ENCODE results near the gene JOSD1. TPM values are rescaled to one million over a fixed set of nuclear protein-coding genes. Genes with fewer than 3 reads are reported as not detected.

The JOSD1 gene
- total RNA-seq, 1 donor from 2014 or later = 18.7 TPM

DNA sequence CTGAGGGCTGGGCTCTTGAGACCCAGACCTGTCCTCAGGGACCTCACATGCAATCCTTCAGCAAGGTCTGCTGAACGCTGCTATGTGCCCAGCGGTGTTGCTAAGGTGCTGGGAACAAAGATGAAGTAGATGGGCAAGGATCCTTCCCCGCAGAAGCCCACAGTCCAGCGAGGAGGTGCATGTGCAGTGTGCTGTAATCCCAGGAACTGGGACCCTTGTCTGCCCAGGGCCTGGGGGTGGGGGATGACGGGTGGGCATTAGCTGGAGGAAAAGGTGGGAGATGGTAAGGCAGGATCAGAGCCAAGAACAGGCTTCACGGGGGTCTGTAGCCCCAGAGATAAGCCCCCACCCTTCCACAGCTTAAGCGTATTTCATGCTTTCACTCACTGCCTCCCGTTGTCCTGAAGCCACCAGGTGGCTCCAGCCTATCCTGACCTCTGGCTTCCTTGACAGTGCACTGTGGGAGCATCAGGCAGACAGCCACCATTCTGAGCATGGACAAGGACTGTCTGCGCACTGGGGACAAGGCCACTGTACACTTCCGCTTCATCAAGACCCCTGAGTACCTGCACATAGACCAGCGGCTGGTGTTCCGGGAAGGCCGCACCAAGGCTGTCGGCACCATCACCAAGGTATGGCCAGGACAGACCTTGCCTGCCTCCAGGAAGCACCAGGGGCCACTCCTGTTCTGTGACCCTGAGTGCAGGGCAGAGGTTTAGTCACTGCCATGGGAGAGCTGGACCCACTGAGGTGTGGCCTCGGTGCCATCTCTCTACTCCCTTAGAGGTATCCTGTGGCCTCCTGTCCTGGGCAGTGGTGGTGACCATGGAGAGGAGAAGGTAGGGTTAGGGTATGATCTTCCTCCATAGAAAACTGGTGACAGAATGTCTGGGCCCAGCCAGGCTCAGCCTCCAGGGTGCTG, 27.0 kb upstream of the JOSD1 start:
- peaks cover 90% of the 10 kb centered on the region for H3K36me3 ChIP-seq
- intact Hi-C loops (cut with micrococcal nuclease) = no loop called here
- peaks cover 37% of the 10 kb centered on the region for H3K4me1 ChIP-seq
- no peak for DNase-seq
- no peaks in the 10 kb centered on the region for H3K9me3 ChIP-seq (replicated peaks)
- H3K4me3 ChIP-seq = no peak overlapping the region
- H3K27me3 ChIP-seq (ENCODE audit: low read depth) = no peaks in the 10 kb centered on the region
- TF ChIP-seq, protein P1, sequence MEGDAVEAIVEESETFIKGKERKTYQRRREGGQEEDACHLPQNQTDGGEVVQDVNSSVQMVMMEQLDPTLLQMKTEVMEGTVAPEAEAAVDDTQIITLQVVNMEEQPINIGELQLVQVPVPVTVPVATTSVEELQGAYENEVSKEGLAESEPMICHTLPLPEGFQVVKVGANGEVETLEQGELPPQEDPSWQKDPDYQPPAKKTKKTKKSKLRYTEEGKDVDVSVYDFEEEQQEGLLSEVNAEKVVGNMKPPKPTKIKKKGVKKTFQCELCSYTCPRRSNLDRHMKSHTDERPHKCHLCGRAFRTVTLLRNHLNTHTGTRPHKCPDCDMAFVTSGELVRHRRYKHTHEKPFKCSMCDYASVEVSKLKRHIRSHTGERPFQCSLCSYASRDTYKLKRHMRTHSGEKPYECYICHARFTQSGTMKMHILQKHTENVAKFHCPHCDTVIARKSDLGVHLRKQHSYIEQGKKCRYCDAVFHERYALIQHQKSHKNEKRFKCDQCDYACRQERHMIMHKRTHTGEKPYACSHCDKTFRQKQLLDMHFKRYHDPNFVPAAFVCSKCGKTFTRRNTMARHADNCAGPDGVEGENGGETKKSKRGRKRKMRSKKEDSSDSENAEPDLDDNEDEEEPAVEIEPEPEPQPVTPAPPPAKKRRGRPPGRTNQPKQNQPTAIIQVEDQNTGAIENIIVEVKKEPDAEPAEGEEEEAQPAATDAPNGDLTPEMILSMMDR (IDR thresholded peaks at IDR 0.05; ENCODE audit: borderline replicate concordance) = no peak
- no peak overlapping the region for H3K27ac ChIP-seq (replicated peaks)

DNA sequence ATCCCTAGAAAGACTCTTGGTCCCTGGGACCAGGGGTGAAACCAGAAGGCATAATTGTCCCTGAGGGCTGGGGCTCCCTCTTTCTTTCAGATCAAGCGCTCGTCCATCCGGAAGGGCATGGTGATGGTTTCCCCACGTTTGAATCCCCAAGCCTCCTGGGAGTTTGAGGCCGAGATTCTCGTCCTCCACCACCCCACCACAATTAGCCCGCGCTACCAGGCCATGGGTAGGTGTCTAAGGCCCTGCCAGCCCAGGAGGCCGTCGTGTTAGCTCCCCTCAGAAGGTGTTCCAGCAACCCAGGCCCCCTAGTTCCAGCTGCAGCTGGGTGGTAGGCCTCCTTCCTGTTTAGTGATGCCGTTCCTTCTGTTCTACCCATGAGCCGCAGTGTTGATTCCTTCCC, 26.4 kb upstream of the JOSD1 start:
- TF ChIP-seq, protein P1 (IDR thresholded peaks at IDR 0.05; ENCODE audit: borderline replicate concordance) = no peak
- no peak overlapping the region for H3K4me3 ChIP-seq
- intact Hi-C loops (cut with micrococcal nuclease) = no loop called here
- H3K27me3 ChIP-seq (ENCODE audit: low read depth) = no peaks in the 10 kb centered on the region
- H3K27ac ChIP-seq (replicated peaks) = no peak overlapping the region
- peaks cover 96% of the 10 kb centered on the region for H3K36me3 ChIP-seq
- H3K9me3 ChIP-seq (replicated peaks) = no peaks in the 10 kb centered on the region
- no peak for DNase-seq
- peaks cover 30% of the 10 kb centered on the region for H3K4me1 ChIP-seq

DNA sequence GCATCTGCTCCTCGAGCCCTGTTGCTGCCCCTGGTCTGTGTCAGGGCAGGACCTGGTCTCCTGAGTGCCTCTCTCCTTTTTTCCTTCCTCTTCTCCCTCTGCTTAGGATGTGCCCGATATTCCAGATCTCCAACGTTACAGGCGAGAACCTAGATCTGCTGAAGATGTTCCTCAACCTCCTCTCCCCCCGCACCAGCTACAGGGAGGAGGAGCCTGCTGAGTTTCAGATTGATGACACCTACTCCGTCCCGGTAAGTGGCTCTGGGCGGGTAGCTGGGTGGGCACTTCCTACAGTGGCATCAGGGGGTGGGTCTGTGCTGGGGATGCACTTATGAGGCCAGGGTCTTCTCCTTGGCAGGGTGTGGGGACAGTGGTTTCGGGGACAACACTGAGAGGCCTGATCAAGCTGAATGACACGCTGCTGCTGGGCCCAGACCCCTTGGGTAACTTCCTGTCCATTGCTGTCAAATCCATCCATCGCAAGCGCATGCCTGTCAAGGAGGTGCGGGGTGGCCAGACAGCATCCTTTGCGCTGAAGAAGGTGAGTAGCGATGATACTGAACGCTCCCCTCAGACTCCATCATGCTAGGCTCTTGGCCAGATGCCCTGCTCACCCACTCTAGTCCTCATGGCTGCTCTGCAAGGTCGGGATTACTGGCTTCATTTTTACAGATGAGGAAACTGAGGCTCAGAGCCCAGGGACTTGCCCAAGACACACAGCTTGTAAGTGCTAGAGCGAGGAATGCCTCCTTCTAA, 25.3 kb upstream of the JOSD1 start:
- intact Hi-C loops (cut with micrococcal nuclease) = no loop called here
- no peak for DNase-seq
- Histone ChIP-seq H3K4me3 (no peak overlapping the region), H3K36me3 (peaks cover 98% of the 10 kb centered on the region), H3K4me1 (peaks cover 22% of the 10 kb centered on the region), H3K27me3 (ENCODE audit: low read depth) (no peaks in the 10 kb centered on the region), H3K27ac (replicated peaks) (no peak overlapping the region), H3K9me3 (replicated peaks) (no peaks in the 10 kb centered on the region)
- TF ChIP-seq, protein P1 (IDR thresholded peaks at IDR 0.05; ENCODE audit: borderline replicate concordance) = no peak

DNA sequence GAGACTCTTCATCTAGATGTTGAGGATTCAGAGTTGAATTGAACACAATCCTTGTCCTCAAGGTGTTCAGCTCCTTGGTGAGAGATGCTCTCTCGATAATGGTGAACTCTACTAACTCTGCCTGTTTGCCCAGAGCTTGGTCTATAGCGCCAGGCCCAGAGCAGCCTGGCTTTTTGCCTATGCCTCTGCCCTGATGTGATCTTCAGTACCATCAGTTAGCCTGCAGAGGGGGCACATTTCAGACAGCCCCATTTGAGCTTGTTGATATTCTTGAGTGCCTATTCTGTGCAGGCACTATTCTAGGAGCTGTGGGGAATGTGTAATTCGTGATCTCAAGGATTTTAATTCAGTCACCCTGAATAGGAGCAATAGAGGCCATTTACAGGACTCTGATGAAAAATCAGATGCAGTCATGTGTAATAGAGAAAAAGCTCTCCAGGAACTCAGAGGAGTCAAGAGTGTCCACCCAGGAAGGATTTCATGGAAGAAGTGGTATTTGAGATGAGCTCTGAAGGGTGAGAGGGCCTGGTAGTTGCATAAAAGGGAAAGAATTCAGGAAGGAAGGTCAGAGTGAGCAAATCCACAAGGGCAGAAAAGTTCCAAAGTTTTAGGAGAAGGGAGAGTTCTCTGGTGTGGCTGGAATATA, 24.3 kb upstream of the JOSD1 start:
- Histone ChIP-seq H3K4me1 (peaks cover 22% of the 10 kb centered on the region), H3K27me3 (ENCODE audit: low read depth) (no peaks in the 10 kb centered on the region), H3K27ac (replicated peaks) (no peak overlapping the region), H3K9me3 (replicated peaks) (no peaks in the 10 kb centered on the region), H3K4me3 (no peak overlapping the region), H3K36me3 (peaks cover 100% of the 10 kb centered on the region)
- intact Hi-C loops (cut with micrococcal nuclease) = no loop called here
- TF ChIP-seq, protein P1 (IDR thresholded peaks at IDR 0.05; ENCODE audit: borderline replicate concordance) = peak; percentile 50
- DNase-seq = no peak

DNA sequence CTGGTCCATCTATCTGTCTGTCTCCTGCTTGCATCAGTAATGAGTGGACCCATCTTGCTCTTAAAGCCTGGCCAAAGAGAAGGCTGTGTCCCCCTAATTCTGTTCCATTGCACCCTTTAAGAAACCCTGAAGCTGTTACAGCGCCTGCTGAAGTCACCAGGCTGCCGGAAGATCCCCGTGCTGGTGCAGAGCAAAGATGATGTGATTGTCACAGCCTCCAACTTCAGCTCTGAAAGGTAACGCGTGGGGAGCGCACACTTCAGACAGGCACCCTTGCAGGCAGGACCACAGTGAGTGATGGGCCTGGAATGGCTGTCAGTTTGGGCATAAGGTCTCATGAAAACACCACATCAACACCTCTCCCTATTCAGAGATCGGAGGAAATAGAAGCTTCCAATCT, 23.4 kb upstream of the JOSD1 start:
- TF ChIP-seq, protein P1 (IDR thresholded peaks at IDR 0.05; ENCODE audit: borderline replicate concordance) = no peak
- no peak for DNase-seq
- Histone ChIP-seq H3K4me1 (peaks cover 21% of the 10 kb centered on the region), H3K4me3 (no peak overlapping the region), H3K27me3 (ENCODE audit: low read depth) (no peaks in the 10 kb centered on the region), H3K36me3 (peaks cover 91% of the 10 kb centered on the region), H3K9me3 (replicated peaks) (no peaks in the 10 kb centered on the region), H3K27ac (replicated peaks) (no peak overlapping the region)
- intact Hi-C loops (cut with micrococcal nuclease) = no loop called here
